Suprapubic skin (tissue), 3 donors: ENCODE data around the gene FBXW12.

Experiments
- CTCF ChIP-seq, 2 donors: fragments of 200-600 bp in 1 of 2; fragments of 450-650 bp in 1 of 2; sonication (generic) in 1 of 2; IDR thresholded peaks; one replicate each; pipeline ENCODE4 v1.5.1; 2016 to 2019; ENCODE audit warnings: antibody characterized with exemption in 2 of 2, mild to moderate bottlenecking in 1 of 2, moderate library complexity in 1 of 2
- POLR2A ChIP-seq, 2 donors: fragments of 450-650 bp; IDR thresholded peaks; one replicate each; pipeline ENCODE4 v1.6.1; 2017; ENCODE audit warnings: antibody characterized with exemption in 2 of 2, mild to moderate bottlenecking in 2 of 2, moderate library complexity in 2 of 2

GRCh38 chr3:48419597-48419996 is 47.6 kb downstream of the FBXW12 start:
- TF ChIP-seq POLR2A (IDR thresholded peaks at IDR 0.05) (no peak), CTCF (IDR thresholded peaks at IDR 0.05) (no peak)
